NCI-H82 treated with DMSO at 0.1 percent for 48 hours (cell line): ENCODE results near the gene SLC25A21.
"Not testable (repeated sequence)": the region's sequence is repeated elsewhere in the genome, so short reads cannot be mapped to it uniquely, and the experiment has no call there.

Source experiments
- DNase-seq: peaks from one replicate; lab custom pipeline; 2025; ENCODE audit not compliant: unreplicated experiment; lab: John Stamatoyannopoulos, UW

SLC25A21 gene

GRCh38 chr14:37187294-37187693 is 14.9 kb upstream of the SLC25A21 start:
- no peak for DNase-seq

GRCh38 chr14:37186865-37187264 is 14.5 kb upstream of the SLC25A21 start:
- no peak for DNase-seq

- DNase-seq = no peak
Measured at GRCh38 chr14:37185670-37186069, 13.3 kb upstream of the SLC25A21 start.

GRCh38 chr14:37184520-37184919 is 12.1 kb upstream of the SLC25A21 start:
- not testable (repeated sequence) for DNase-seq

GRCh38 chr14:37181441-37181840 is 9.0 kb upstream of the SLC25A21 start:
- no peak for DNase-seq

- not testable (repeated sequence) for DNase-seq
Measured at GRCh38 chr14:37180886-37181285, 8.5 kb upstream of the SLC25A21 start.

GRCh38 chr14:37179896-37180502 is 7.6 kb upstream of the SLC25A21 start:
- no peak for DNase-seq

- DNase-seq = no peak
Measured at GRCh38 chr14:37172936-37173614, 669 bp upstream of the SLC25A21 start.

GRCh38 chr14:37171678-37172023 is 755 bp downstream of the SLC25A21 start:
- DNase-seq = no peak

GRCh38 chr14:37170993-37171392 is 1.4 kb downstream of the SLC25A21 start:
- no peak for DNase-seq

- DNase-seq = no peak
Measured at GRCh38 chr14:37170237-37170636, 2.2 kb downstream of the SLC25A21 start.

- DNase-seq = no peak
Measured at GRCh38 chr14:37168721-37169120, 3.7 kb downstream of the SLC25A21 start.

- DNase-seq = no peak
Measured at GRCh38 chr14:37167151-37168047, 5.0 kb downstream of the SLC25A21 start.

GRCh38 chr14:37165794-37166193 is 6.6 kb downstream of the SLC25A21 start:
- no peak for DNase-seq

- not testable (repeated sequence) for DNase-seq
Measured at GRCh38 chr14:37162307-37162706, 10.1 kb downstream of the SLC25A21 start.

- DNase-seq = no peak
Measured at GRCh38 chr14:37157987-37158386, 14.4 kb downstream of the SLC25A21 start.

- DNase-seq = no peak
Measured at GRCh38 chr14:37153483-37153882, 18.9 kb downstream of the SLC25A21 start.

GRCh38 chr14:37153005-37153404 is 19.4 kb downstream of the SLC25A21 start:
- DNase-seq = no peak

- no peak for DNase-seq
Measured at GRCh38 chr14:37150414-37150813, 22.0 kb downstream of the SLC25A21 start.

GRCh38 chr14:37147310-37147880 is 25.0 kb downstream of the SLC25A21 start:
- DNase-seq = no peak

GRCh38 chr14:37146438-37146837 is 26.0 kb downstream of the SLC25A21 start:
- DNase-seq = not testable (repeated sequence)

GRCh38 chr14:37145395-37145794 is 27.0 kb downstream of the SLC25A21 start:
- DNase-seq = no peak
